ENCODE data around the gene IMPG2.

Gene IMPG2

GRCh38 chr3:101230618-101231017 lies 89.8 kb downstream of the IMPG2 start:
- no peak for DNase-seq

GRCh38 chr3:101229681-101230080 lies 90.7 kb downstream of the IMPG2 start:
- DNase-seq, result no peak

- no peak for DNase-seq
Observed at GRCh38 chr3:101228441-101228840, 91.9 kb downstream of the IMPG2 start.

GRCh38 chr3:101224739-101225138 lies 95.6 kb downstream of the IMPG2 start:
- no peak for DNase-seq

- no peak for DNase-seq
Observed at GRCh38 chr3:101223016-101223415, 97.4 kb downstream of the IMPG2 start.

- DNase-seq, result no peak
Observed at GRCh38 chr3:101219842-101220560, 100.4 kb downstream of the IMPG2 start.

- no peak for DNase-seq
Observed at GRCh38 chr3:101217472-101218245, 102.7 kb downstream of the IMPG2 start.

GRCh38 chr3:101216710-101217465 lies 103.5 kb downstream of the IMPG2 start:
- peak; percentile 12 to 26 for DNase-seq

- peak; percentile 43 to 47 for DNase-seq
Observed at GRCh38 chr3:101212730-101213129, 107.6 kb downstream of the IMPG2 start.

- DNase-seq, result no peak
Observed at GRCh38 chr3:101204246-101204645, 116.1 kb downstream of the IMPG2 start.

- no peak for DNase-seq
Observed at GRCh38 chr3:101203411-101203810, 117.0 kb downstream of the IMPG2 start.

GRCh38 chr3:101202640-101203039 lies 117.7 kb downstream of the IMPG2 start:
- peak; percentile 34 to 40 for DNase-seq

GRCh38 chr3:101200461-101200860 lies 119.9 kb downstream of the IMPG2 start:
- DNase-seq, result no peak

GRCh38 chr3:101195951-101196713 lies 124.2 kb downstream of the IMPG2 start:
- DNase-seq, result peak; percentile 3 to 26

- no peak for DNase-seq
Observed at GRCh38 chr3:101194392-101194791, 126.0 kb downstream of the IMPG2 start.

- no peak for DNase-seq
Observed at GRCh38 chr3:101193957-101194356, 126.4 kb downstream of the IMPG2 start.

GRCh38 chr3:101189796-101190195 lies 130.6 kb downstream of the IMPG2 start:
- DNase-seq, result no peak

- no peak for DNase-seq
Observed at GRCh38 chr3:101189176-101189575, 131.2 kb downstream of the IMPG2 start.

- DNase-seq, result no peak
Observed at GRCh38 chr3:101185341-101185740, 135.0 kb downstream of the IMPG2 start.

GRCh38 chr3:101184111-101184510 lies 136.3 kb downstream of the IMPG2 start:
- DNase-seq, result no peak

GRCh38 chr3:101183151-101183550 lies 137.2 kb downstream of the IMPG2 start:
- no peak for DNase-seq

- DNase-seq, result no peak
Observed at GRCh38 chr3:101182734-101183133, 137.6 kb downstream of the IMPG2 start.

- no peak for DNase-seq
Observed at GRCh38 chr3:101181801-101182200, 138.6 kb downstream of the IMPG2 start.
